ENCODE measurements around the gene UBE2O.

Gene UBE2O

DNA sequence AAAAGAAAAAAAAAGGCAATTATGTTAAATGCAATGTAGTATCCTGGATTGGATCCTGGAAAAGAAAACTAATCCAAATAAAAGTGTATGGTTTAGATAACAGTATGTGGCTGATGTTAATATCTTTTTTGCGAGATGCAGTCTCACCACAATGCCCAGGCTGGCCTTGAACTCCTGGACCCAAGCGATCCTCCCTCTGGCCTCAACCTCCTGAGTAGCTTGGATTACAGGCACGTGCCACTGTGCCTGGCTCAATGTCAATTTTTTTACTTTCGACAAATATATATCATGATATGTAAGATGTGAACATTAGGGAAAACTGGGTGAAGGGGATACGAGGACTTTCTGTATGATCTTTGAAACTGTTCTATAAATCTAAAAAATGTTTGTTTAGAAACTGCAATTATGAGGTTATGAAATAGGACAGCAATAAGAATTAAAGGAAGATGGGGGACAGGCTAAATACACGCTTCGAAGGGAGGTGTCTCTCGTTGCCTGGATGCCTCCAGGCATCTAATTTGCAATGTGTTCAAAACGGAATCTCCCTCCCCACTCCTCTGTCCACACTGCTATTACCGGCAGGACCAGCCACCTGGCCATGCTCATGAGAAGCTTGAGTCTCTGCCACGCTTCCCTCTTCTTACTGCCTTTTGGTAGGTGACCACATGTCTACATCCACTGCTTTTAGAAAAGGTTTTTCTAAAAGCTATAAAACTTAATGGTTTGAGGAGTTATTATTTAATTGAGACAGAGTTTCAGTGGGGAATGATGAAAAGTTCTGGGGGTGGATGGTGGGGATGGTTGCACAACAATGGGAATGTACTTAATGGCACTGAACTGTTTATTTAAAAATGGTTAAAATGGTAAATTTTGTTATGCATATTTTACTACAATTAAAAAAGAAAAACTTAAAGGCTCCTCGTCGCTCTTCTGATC is 15.2 kb downstream of the UBE2O start:
- TF ChIP-seq, protein P1, sequence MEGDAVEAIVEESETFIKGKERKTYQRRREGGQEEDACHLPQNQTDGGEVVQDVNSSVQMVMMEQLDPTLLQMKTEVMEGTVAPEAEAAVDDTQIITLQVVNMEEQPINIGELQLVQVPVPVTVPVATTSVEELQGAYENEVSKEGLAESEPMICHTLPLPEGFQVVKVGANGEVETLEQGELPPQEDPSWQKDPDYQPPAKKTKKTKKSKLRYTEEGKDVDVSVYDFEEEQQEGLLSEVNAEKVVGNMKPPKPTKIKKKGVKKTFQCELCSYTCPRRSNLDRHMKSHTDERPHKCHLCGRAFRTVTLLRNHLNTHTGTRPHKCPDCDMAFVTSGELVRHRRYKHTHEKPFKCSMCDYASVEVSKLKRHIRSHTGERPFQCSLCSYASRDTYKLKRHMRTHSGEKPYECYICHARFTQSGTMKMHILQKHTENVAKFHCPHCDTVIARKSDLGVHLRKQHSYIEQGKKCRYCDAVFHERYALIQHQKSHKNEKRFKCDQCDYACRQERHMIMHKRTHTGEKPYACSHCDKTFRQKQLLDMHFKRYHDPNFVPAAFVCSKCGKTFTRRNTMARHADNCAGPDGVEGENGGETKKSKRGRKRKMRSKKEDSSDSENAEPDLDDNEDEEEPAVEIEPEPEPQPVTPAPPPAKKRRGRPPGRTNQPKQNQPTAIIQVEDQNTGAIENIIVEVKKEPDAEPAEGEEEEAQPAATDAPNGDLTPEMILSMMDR (conservative IDR thresholded peaks at IDR 0.05) = no peak
- no peak for TF ChIP-seq ZFX (IDR thresholded peaks at IDR 0.05)
- no peak overlapping the region for H3K27ac ChIP-seq

DNA sequence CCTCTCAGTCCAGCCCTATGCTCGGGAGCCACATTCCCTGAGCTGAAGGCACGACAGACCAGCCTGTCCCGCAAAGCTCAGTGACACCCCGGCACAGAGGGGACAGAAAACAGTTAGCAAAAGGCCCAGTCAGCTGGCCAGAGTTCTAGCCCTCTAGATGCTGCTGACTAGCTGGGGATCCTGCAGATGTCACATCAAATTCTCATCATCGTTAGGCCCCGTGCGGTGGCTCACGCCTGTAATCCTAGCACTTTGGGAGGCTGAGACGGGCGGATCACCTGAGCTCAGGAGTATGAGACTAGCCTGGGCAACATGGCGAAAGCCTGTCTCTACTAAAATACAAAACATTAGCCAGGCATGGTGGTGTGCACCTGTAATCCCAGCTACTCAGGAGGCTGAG is 17.2 kb downstream of the UBE2O start:
- no peak overlapping the region for H3K27ac ChIP-seq
- TF ChIP-seq ZFX (IDR thresholded peaks at IDR 0.05) = no peak
- TF ChIP-seq, protein P1 (conservative IDR thresholded peaks at IDR 0.05) = no peak

DNA sequence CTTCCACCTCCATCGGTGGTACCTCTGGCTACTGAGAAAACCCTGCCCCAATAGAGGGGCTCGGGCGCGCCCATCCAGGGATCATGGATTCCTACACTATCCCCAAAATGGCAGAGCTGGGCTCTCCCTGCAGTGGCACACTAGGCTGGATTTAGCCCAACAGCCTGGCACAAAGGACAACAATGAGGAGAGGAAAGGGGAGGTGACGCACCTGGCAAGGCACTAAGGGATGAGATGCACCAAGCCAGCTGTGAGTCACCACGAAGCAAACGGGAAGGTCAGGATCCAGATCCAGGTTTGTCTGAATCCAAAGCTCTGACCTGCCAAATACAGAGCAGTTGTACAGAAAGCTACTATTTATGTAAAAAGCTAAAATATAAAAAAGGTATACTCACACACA is 18.1 kb downstream of the UBE2O start:
- no peak overlapping the region for H3K27ac ChIP-seq
- no peak for TF ChIP-seq ZFX (IDR thresholded peaks at IDR 0.05)

DNA sequence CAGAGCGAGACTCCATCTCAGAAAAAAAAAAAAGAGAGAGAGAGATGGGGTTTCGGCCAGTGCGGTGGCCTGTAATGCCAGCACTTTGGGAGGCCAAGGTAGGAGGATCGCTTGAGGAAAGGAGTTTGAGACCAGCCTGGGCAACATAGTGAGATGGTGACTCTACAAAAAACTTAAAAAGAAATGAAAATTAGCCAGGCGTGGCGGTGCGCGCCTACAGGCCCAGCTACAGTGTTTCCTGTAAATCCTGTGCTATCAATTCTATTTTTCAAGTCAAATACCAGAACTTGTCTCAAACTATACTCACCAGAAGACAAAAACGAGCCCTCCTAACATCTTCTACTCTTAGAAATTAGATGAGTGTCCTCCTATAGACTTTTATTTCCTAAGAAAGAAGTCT is 19.3 kb downstream of the UBE2O start:
- no peak overlapping the region for H3K27ac ChIP-seq
- TF ChIP-seq ZFX (IDR thresholded peaks at IDR 0.05) = no peak
- TF ChIP-seq, protein P1 (conservative IDR thresholded peaks at IDR 0.05) = no peak

DNA sequence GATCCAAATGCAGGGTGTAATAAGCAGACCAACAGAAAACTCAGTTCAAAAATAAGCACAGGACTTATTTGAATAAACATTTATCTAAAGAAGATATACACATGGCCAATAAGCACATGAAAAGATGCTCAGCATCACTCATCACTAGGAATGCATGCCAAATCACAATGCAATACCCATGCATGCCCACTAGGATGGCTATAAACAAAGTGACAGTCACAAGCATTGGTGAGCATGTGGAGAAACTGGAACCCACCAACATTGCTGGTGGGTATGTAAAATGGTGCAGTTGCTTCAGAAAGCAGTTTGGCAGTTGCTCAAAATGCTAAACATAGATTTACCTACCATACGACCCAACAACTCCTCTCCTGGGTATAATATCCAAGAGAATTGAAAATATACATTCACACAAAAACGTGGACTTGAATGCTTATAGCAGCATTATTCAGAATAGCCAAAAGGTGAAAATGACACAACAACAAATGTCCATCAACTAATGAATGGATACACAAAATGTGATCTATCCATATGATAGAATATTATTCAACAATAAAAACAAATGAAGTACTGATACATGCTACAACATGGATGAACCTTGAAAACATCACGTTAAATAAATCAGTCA is 20.1 kb downstream of the UBE2O start:
- H3K27ac ChIP-seq = no peak overlapping the region
- TF ChIP-seq, protein P1 (conservative IDR thresholded peaks at IDR 0.05) = no peak; the same call in 1 of the 2 replicates
- no peak for TF ChIP-seq ZFX (IDR thresholded peaks at IDR 0.05)

DNA sequence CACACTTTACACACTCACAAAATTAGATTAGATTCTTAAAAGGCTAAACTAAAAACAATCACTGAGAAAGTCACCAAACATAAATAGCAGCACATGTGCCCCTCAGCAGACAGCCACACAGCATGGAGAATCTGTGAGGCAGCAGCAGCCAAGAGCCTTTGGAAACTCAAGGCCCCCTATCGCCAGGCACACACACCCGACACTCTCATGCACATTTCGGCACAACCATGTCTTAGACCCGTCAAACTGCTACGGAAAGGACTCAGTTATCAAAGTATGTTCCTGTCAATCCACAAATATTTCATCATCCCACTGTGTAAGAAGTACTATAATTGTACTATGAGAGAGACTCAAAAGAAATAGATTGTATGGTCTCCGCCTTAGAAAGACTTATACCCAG is 20.9 kb downstream of the UBE2O start:
- TF ChIP-seq ZFX (IDR thresholded peaks at IDR 0.05) = no peak
- TF ChIP-seq, protein P1 (conservative IDR thresholded peaks at IDR 0.05) = no peak
- H3K27ac ChIP-seq = no peak overlapping the region

DNA sequence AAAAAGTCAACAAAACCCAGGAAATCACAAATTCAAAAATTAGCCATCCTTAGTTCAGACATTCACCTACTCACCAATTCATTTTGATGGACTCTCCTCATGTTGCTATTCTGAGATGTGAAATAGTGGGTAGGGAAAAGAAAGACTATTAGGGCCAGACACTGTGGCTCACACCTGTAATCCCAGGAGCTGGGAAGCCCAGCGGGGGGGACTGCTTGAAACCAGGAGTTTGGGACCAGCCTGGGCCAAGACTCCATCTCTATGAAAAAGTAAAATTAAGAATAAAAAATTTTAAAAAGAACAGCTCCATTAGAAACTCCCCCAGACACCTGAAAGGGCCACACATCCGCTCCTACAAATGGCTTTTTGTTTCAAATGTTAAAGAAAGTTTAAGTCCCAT is 21.4 kb downstream of the UBE2O start:
- H3K27ac ChIP-seq = no peak overlapping the region
- TF ChIP-seq, protein P1 (conservative IDR thresholded peaks at IDR 0.05) = no peak
- TF ChIP-seq ZFX (IDR thresholded peaks at IDR 0.05) = no peak

Measured in C4-2B (cell line).